Measurements from ENCODE around the gene PRTFDC1.
A peak's percentile ranks its signal among the peaks of the same experiment; 100 is the strongest.

The PRTFDC1 gene

DNA sequence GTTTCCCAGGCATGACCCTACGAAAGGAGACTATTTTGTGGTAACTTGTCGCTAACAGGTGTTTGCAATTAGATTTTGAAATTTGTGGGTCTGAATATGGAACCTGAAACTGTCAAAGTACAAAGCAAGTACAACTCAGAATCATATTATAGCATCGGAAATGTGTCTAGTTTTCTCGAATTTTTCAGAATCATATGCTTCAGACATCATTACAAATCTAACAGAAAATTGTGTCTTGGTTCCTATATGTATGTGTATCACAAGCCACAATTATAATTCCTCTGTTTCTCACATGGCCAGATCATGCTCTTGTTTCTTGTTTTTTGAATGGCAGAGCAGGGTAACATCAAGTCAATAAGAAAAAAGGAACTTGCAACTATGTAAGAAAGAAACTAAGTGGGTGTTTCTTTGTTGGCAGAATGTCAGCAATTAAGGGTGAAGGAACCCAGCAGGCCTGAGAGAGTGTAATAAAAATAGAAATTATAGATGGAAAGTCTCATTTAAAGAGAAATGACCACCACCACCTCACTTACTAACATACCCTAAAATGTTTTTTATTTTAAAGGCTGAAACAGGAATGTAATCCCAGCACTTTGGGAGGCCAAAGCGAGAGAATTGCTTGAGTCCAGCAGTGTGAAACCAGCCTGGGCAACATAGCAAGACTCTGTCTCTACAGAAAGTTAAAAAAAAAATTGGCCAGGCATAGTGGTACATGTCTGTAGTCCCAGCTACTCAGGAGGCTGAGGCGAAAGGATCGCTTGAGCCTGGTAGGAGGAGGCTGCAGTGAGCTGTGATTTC, 51.3 kb downstream of the PRTFDC1 start:
- no peak for DNase-seq

DNA sequence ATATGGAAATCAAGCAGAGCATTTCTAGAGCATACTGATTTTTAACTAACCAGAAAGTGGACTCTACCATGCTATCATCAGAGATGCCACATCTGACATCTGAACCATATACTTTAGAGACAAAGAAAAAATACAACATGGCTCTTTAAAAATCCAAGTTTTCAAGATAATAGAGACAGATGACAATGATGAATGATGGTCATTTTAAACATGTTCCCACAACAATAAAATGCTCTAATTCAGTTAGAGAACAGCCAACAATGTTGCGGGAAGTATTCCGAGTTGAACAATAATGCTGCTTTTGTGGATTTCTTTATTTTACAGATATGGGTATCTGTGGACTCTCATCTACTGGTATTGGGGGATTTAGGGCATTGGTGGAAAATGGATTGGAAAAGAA, 52.8 kb downstream of the PRTFDC1 start:
- no peak for DNase-seq

DNA sequence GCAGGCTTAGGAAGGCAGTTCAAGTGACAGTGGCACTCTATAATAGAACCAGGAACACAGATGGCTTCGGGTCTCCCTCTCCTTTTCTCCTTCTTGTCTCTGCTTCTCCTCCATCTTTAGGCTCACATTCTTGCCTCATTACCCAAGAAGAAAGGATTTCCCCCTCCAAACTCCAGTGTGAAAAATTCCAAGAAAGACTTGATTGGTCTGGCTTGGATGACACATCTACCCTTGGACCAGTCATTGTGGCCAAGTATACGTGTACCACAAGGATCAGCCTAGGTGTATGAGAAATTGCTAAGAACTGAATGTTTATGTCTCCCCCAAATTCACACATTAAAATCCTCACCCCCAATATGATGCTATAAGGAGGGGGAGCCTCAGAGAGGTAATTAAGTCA, 53.9 kb downstream of the PRTFDC1 start:
- DNase-seq: no peak

GRCh38 chr10:24897326-24897926, 55.0 kb downstream of the PRTFDC1 start:
- DNase-seq: peak; percentile 42

DNA sequence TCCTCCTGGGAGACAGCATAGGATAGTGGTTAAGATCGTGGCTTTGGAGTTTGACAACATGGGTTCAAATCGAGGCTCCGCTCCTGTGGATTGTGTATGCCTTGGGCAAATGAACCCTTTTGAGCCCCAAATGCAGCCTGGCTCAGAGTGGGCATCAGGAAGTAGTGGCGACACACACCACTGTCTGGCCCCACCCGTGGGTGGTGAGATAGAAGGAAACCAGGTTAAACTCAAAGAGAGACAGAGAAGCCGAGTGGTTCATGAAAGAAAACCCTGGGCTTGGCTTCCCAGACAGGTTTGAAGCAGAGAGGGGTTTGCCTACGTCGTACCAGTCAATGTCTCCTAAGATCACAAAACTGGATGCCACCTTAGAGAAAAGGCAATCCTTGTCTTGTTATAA, 57.7 kb downstream of the PRTFDC1 start:
- peak; percentile 67 for DNase-seq

DNA sequence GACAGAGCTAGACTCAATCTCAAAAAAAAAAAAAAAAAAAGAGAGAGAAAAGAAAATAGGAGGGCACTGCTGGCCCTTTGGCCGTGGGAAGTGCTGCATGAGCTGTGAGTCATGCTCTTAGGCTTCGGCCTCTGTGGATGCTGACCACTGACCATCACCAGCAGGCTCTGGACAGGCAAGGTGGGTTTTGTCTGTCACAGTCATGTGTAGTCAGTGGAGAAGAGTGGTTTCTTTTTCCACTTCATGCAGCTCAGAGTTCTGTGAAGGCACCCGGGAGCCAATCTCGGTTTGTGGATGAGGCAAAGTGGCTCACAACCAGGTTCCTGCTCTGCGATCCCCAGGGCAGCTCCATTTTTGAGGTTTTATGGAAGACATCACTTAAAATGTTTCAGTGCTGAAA, 58.1 kb downstream of the PRTFDC1 start:
- peak; percentile 26 for DNase-seq

GRCh38 chr10:24893127-24893526, 59.3 kb downstream of the PRTFDC1 start:
- DNase-seq: no peak

DNA sequence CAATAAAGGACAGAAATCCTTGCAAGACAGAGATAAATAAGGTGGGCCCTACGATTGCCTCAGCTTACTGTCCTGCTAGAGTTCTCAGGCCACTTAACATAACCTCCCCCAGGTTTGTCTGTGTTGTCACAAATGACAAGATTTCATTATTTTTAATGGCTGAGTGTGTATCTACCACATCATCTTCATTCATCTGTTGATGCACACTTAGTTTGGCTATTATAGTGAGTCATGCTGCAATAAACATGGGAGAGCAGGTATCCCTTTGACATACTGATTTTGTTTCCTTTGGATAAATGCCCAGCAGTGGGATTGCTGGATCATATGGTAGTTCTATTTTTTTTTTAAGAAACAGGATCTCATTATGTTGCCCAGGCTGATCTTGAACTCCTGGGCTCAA, 60.6 kb downstream of the PRTFDC1 start:
- DNase-seq: no peak

GRCh38 chr10:24889639-24890038, 62.8 kb downstream of the PRTFDC1 start:
- no peak for DNase-seq

GRCh38 chr10:24887855-24888231, 64.6 kb downstream of the PRTFDC1 start:
- DNase-seq: no peak

DNA sequence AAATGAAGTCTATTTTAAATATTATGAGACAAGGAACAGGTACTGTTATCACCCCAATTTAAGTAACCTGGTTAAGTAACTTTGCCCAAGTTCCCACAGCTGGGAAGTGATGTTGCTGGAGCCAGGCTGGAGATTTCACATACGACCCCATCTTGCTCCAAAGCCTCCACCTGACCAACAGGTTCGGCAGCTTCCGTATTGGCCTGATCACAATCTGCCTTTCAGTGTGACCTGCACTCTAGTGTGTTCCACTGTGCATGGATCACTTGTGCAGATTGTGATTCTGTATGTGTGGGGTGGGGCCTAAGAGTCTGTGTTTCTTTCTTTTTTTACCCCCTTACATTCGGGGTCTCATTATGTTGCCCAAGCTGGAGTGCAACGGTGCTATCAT, 66.1 kb downstream of the PRTFDC1 start:
- no peak for DNase-seq

DNA sequence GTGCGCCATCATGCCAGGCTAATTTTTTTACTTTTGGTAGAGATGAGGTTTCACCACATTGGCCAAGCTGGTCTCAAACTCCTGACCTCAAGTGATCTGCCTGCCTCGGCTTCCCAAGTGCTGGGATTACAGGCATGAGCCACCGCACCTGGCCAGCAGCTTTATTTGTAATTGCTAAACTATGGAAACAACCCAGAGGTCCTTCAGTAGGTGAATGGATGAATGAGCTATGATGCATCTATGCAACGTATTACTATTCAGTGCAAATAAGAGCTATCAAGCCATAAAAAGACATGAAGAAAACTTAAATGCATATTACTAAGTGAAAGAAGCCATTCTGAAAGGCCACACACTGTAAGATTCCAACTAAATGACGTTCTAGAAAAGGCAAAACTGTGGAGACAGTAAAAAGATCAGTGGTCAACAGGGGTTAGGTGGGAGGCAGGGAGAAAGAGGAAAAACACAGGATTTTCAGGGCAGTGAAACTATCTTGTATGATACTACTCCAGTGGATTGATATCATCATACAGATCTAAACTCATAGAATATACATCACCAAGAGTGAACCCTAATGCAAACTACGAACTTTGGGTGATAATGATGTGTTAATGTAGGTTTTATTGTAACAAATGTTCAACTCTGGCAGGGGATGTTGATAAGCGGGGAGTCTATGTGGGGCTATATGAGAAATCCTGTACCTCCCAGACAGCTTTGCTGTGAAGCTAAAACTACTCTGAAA, 66.7 kb downstream of the PRTFDC1 start:
- DNase-seq: no peak

GRCh38 chr10:24884793-24885192, 67.6 kb downstream of the PRTFDC1 start:
- no peak for DNase-seq

DNA sequence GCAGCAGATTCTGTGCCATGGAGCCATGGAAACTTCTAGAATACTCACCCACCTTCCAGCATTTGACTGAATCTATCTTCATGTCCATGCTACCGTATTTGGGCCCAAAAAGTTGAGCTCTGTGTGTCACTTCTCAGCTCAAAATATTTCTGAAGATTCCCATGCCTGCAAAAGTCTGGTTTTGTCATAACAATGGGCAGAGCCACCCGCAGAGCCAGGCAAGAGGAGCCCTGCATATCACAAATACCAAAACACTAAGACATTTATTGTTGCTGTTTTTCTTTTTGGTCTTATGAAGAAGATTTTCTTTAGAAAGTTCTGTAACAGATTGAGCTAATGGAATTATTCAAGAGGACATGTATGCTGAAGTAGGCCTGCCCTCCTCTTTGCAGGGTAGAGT, 68.1 kb downstream of the PRTFDC1 start:
- DNase-seq: no peak

GRCh38 chr10:24883176-24883575, 69.2 kb downstream of the PRTFDC1 start:
- no peak for DNase-seq

- DNase-seq: peak; percentile 71
Observed at GRCh38 chr10:24882047-24882698, 70.2 kb downstream of the PRTFDC1 start.

DNA sequence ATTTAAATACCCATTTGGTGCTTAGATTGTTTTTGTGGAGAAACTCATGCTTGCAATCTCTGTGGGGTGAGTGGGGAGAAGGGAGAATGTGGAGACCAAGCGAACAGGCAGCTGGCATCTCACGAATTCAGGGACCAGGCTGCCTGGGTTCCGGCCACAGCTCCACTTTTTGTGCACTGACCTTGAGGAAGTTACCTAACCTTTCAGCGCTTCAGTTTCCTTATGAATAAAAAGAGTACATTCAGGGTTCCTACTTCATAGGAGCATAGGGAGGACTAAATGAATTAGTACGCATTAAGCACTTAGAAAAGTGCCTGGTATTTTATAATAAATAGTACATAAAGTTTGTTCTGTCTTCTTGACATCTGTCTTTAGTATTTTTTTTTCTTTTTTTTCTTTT, 72.5 kb downstream of the PRTFDC1 start:
- DNase-seq: no peak

DNA sequence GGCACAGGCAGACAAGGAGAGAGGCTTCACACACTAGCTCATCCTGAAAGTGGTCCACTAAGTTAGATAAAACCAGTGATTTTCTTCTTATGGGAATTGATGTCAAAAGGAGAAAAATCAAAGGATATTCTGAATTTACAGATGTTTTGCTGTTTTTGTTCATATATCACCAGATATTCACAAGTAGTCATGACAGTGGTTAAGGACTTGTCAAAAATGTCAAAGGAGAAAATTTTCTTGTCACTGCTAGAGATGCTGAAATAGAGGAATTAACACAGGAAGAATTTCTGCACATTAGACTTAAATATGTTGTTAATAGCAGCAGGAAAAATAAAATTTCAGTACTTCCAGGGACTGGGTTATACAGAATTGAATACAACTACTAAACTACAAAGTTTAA, 78.3 kb downstream of the PRTFDC1 start:
- DNase-seq: no peak

GRCh38 chr10:24873281-24873683, 79.1 kb downstream of the PRTFDC1 start:
- no peak for DNase-seq

- no peak for DNase-seq
Observed at GRCh38 chr10:24872790-24873182, 79.6 kb downstream of the PRTFDC1 start.

GRCh38 chr10:24872049-24872789, 80.2 kb downstream of the PRTFDC1 start:
- DNase-seq: no peak

GRCh38 chr10:24871011-24871935, 81.1 kb downstream of the PRTFDC1 start:
- no peak for DNase-seq

Data from CD4-positive, alpha-beta T cell treated with Interleukin-6 for 4 hours (primary cell).